H1 (cell line): ENCODE results near the gene EFCAB10. TPM values are rescaled to one million over a fixed set of nuclear protein-coding genes. Genes with fewer than 3 reads are reported as not detected.

Source experiments
- CTCF ChIA-PET: fragments of 300-600 bp; sonication (Branson Sonifier 250); formaldehyde crosslinking; loops from one replicate; lab custom pipeline; 2021; ENCODE audit not compliant: partially characterized antibody; lab: Charles Lee
- POLR2A ChIA-PET: fragments of 300-600 bp; sonication (Branson Sonifier 250); formaldehyde crosslinking; loops from one replicate; lab custom pipeline; 2021; ENCODE audit warnings: inconsistent platforms; ENCODE audit not compliant: partially characterized antibody; lab: Charles Lee
- DNase-seq, 2 experiments: peaks; one replicate each; pipeline versions ENCODE4 v3.0.0 to v3.0.0-alpha.2; 2010 to 2022; ENCODE audit warnings: low spot score in 2 of 2, low read depth in 1 of 2, mixed read lengths in 1 of 2
- FAIRE-seq: peaks from 2 replicates; lab custom pipeline; 2011; peaks lifted over from hg19 to GRCh38; lab: Jason Lieb, UNC
- H2AFZ ChIP-seq: 2 replicates; pipeline ENCODE4 v1.8.1; 2012; ENCODE audit warnings: low read length, inconsistent platforms
- H2AK5ac ChIP-seq: 2 replicates; pipeline ENCODE4 v1.6.1; 2013; ENCODE audit warnings: low read depth, low read length
- H2BK120ac ChIP-seq: replicated peaks from 2 replicates; pipeline ENCODE3; 2013; ENCODE audit warnings: low read depth, low read length, inconsistent platforms
- H2BK12ac ChIP-seq: 2 replicates; pipeline ENCODE4 v1.6.1; 2013; ENCODE audit warnings: low read depth, low read length
- H2BK15ac ChIP-seq: 2 replicates; pipeline ENCODE4 v1.6.1; 2013; ENCODE audit warnings: low read length
- H2BK20ac ChIP-seq: 2 replicates; pipeline ENCODE4 v1.6.1; 2013; ENCODE audit warnings: low read length
- H2BK5ac ChIP-seq: 2 replicates; pipeline ENCODE4 v1.6.1; 2013; ENCODE audit warnings: low read depth, low read length
- H3K14ac ChIP-seq: 2 replicates; pipeline ENCODE4 v1.6.1; 2013; ENCODE audit warnings: inconsistent platforms; ENCODE audit not compliant: insufficient read length
- H3K18ac ChIP-seq: 2 replicates; pipeline ENCODE4 v1.6.1; 2013; ENCODE audit warnings: low read length; ENCODE audit errors: extremely low read depth
- H3K23ac ChIP-seq: 2 replicates; pipeline ENCODE4 v1.6.1; 2013; ENCODE audit warnings: inconsistent platforms; ENCODE audit not compliant: insufficient read length
- H3K23me2 ChIP-seq: 2 replicates; pipeline ENCODE4 v1.6.1; 2013; ENCODE audit warnings: low read depth, low read length
- H3K27ac ChIP-seq: 2 replicates; pipeline ENCODE4 v1.6.1; 2011; ENCODE audit warnings: low read depth, low read length, inconsistent platforms
- H3K27me3 ChIP-seq, 4 experiments: replicated peaks in 1 of 4; 1 replicate in 1 of 4; 2 replicates in 3 of 4; pipeline versions ENCODE4 v1.6.1 to v1.8.1; 2011 to 2013; ENCODE audit warnings: low read length in 3 of 4, mild to moderate bottlenecking in 3 of 4, inconsistent platforms in 2 of 4, mixed read lengths in 2 of 4, moderate library complexity in 1 of 4; ENCODE audit not compliant: control insufficient read depth in 3 of 4, insufficient read depth in 3 of 4; ENCODE audit errors: extremely low read depth in 1 of 4
- H3K36me3 ChIP-seq, 4 experiments: 2 replicates each; pipeline versions ENCODE4 v1.6.1 to v1.8.1; 2011 to 2013; ENCODE audit warnings: mild to moderate bottlenecking in 4 of 4, low read length in 3 of 4, moderate library complexity in 2 of 4, control low read depth in 1 of 4, inconsistent platforms in 1 of 4; ENCODE audit not compliant: insufficient read depth in 4 of 4, control insufficient read depth in 2 of 4
- H3K4ac ChIP-seq: replicated peaks from 2 replicates; pipeline ENCODE3; 2013; ENCODE audit warnings: low read length, low read depth, mixed read lengths, inconsistent platforms; ENCODE audit not compliant: insufficient read length
- H3K4me1 ChIP-seq, 4 experiments: replicated peaks in 1 of 4; 1 replicate in 1 of 4; 2 replicates in 3 of 4; pipeline versions ENCODE4 v1.6.1 to v1.8.1; 2011 to 2013; ENCODE audit warnings: low read length in 3 of 4, inconsistent platforms in 2 of 4, mixed read lengths in 1 of 4; ENCODE audit not compliant: insufficient read depth in 4 of 4, control insufficient read depth in 3 of 4
- H3K4me2 ChIP-seq, 2 experiments: 2 replicates each; pipeline versions ENCODE4 v1.6.1 to v1.8.1; 2011 to 2013; ENCODE audit warnings: low read depth in 2 of 2, low read length in 2 of 2, control low read depth in 1 of 2, inconsistent platforms in 1 of 2, mild to moderate bottlenecking in 1 of 2; ENCODE audit not compliant: insufficient read depth in 1 of 2
- H3K4me3 ChIP-seq, 4 experiments: fragments of 200-600, 300-600 bp in 1 of 4; sonication (generic), shearing (Covaris generic), sonication (Bioruptor Twin) in 1 of 4; 2 replicates each; pipeline versions ENCODE4 v1.5.1 to v1.8.1; 2011 to 2016; ENCODE audit warnings: low read length in 4 of 4, low read depth in 3 of 4, control low read depth in 2 of 4, inconsistent platforms in 2 of 4, mild to moderate bottlenecking in 2 of 4, mixed read lengths in 1 of 4, moderate library complexity in 1 of 4; ENCODE audit not compliant: insufficient read depth in 2 of 4; ENCODE audit errors: extremely low read depth in 1 of 4
- H3K56ac ChIP-seq: replicated peaks from 2 replicates; pipeline ENCODE3; 2013; ENCODE audit warnings: low read depth, mild to moderate bottlenecking, mixed read lengths, low read length, inconsistent platforms; ENCODE audit not compliant: insufficient read length
- H3K79me1 ChIP-seq: 2 replicates; pipeline ENCODE4 v1.6.1; 2013; ENCODE audit warnings: low read depth, low read length, control low read depth
- H3K79me2 ChIP-seq, 2 experiments: 2 replicates each; pipeline versions ENCODE4 v1.6.1 to v1.8.1; 2012 to 2013; ENCODE audit warnings: low read length in 2 of 2, mild to moderate bottlenecking in 2 of 2, inconsistent platforms in 1 of 2; ENCODE audit not compliant: insufficient read depth in 2 of 2, control insufficient read depth in 1 of 2
- H3K9ac ChIP-seq, 4 experiments: replicated peaks in 1 of 4; 1 replicate in 1 of 4; 2 replicates in 3 of 4; pipeline versions ENCODE4 v1.6.1 to v1.8.1; 2011 to 2013; ENCODE audit warnings: low read depth in 3 of 4, low read length in 3 of 4, control low read depth in 2 of 4, mild to moderate bottlenecking in 2 of 4, moderate library complexity in 2 of 4, inconsistent platforms in 1 of 4; ENCODE audit errors: extremely low read depth in 1 of 4
- H3K9me3 ChIP-seq, 2 experiments: 2 replicates each; pipeline versions ENCODE4 v1.6.1 to v1.8.1; 2012 to 2013; ENCODE audit warnings: mild to moderate bottlenecking in 2 of 2, moderate library complexity in 2 of 2, control low read depth in 1 of 2, inconsistent platforms in 1 of 2, low read depth in 1 of 2, low read length in 1 of 2, mixed read lengths in 1 of 2; ENCODE audit not compliant: insufficient read depth in 2 of 2
- H4K20me1 ChIP-seq, 2 experiments: replicated peaks in 1 of 2; 2 replicates each; pipeline versions ENCODE3 to v1.8.1; 2011 to 2013; ENCODE audit warnings: inconsistent platforms in 2 of 2, low read length in 2 of 2, mild to moderate bottlenecking in 1 of 2; ENCODE audit not compliant: insufficient read depth in 2 of 2, control insufficient read depth in 1 of 2
- H4K5ac ChIP-seq: 2 replicates; pipeline ENCODE4 v1.6.1; 2013; ENCODE audit warnings: low read length, low read depth, mixed read lengths, inconsistent platforms; ENCODE audit not compliant: insufficient read length
- H4K8ac ChIP-seq: 2 replicates; pipeline ENCODE4 v1.8.0; 2013; ENCODE audit warnings: mild to moderate bottlenecking, moderate library complexity, low read length, inconsistent platforms; ENCODE audit not compliant: insufficient read depth; ENCODE audit errors: extremely low read depth
- H4K91ac ChIP-seq: replicated peaks from 2 replicates; pipeline ENCODE3; 2013; ENCODE audit warnings: low read length, mixed read lengths, inconsistent platforms; ENCODE audit not compliant: insufficient read length
- CHD2 ChIP-seq: IDR thresholded peaks from 2 replicates; pipeline ENCODE4 v1.6.1; 2012; ENCODE audit warnings: low read length, improper control_type of control experiment
- NANOG ChIP-seq: IDR thresholded peaks from 2 replicates; pipeline ENCODE4 v1.6.1; 2011; ENCODE audit warnings: low read length, low read depth, mild to moderate bottlenecking, inconsistent platforms; ENCODE audit not compliant: insufficient read depth, poor library complexity, severe bottlenecking
- WGBS, 2 experiments: shearing (Covaris generic) in 1 of 2; methylation state at CpG; one replicate each; pipeline versions ENCODE4 v1.1.6 to v1.1.7; 2013 to 2015; ENCODE audit warnings: low lambda C conversion rate in 2 of 2, mixed read lengths in 2 of 2, inconsistent platforms in 1 of 2, low coverage in 1 of 2, missing lambda C conversion rate in 1 of 2; ENCODE audit not compliant: insufficient replicate concordance in 2 of 2, insufficient coverage in 1 of 2, insufficient read length in 1 of 2; ENCODE audit errors: extremely low coverage in 1 of 2, missing lambda C conversion rate in 1 of 2; 5-methylcytosine and 5-hydroxymethylcytosine counted together
- polyA plus RNA-seq, 7 experiments: library from polyadenylated mRNA; depleted of rRNA in 3 of 7; stranded (reverse) in 5 of 7; unstranded in 2 of 7; fragments of >200 nt in 5 of 7; fragments of 200-250 nt in 2 of 7; gene quantifications; 1 replicate in 5 of 7; 2 replicates in 1 of 7; 4 replicates in 1 of 7; pipeline versions ENCODE4 v1.2.1 to v1.2.3, GENCODE V29; 2011 to 2013; ENCODE audit warnings: missing spikeins in 2 of 7, mixed read lengths in 2 of 7
- total RNA-seq: library from RNA; stranded (reverse); fragmentation: NEBNext Ultra II Directional; extraction: Animal tissue kit (Norgen Biotek cat#: 25700); gene quantifications from 2 replicates; pipeline ENCODE4 v1.2.1, GENCODE V29; 2021

Gene EFCAB10
- total and polyA plus RNA-seq, 2 of the 8 experiments (the other 6 are each of a cell fraction or from before 2014, with no cell fraction given) = 0.80 to 3.1 TPM

GRCh38 chr7:105596866-105597265 lies 15.6 kb upstream of the EFCAB10 start:
- Histone ChIP-seq H3K9ac (no peak overlapping the region), H3K36me3 (no peaks in the 10 kb centered on the region), H3K56ac (no peak overlapping the region), H3K4me1 (peaks cover 0 to 14% (median 6%) of the 10 kb centered on the region in 4 experiments; a peak in 4 of 7 replicates), H4K20me1 (no peaks in the 10 kb centered on the region), H3K23me2 (no peaks in the 10 kb centered on the region), H4K5ac (no peak overlapping the region), H2BK20ac (no peak overlapping the region), H3K23ac (no peak overlapping the region), H3K4ac (no peak overlapping the region), H2BK120ac (no peak overlapping the region), H2BK5ac (no peak overlapping the region), H3K4me2 (peak overlapping the region; percentile 7 to 40; a peak in 2 of 4 replicates), H2AK5ac (no peak overlapping the region), H3K18ac (no peak overlapping the region), H3K4me3 (peak overlapping the region in 1 of 4 experiments; percentile 24; a peak in 1 of 8 replicates), H2BK12ac (no peak overlapping the region), H3K79me1 (no peaks in the 10 kb centered on the region), H3K14ac (no peak overlapping the region), H2BK15ac (no peak overlapping the region), H4K91ac (no peak overlapping the region), H4K8ac (no peak overlapping the region), H3K9me3 (no peaks in the 10 kb centered on the region), H3K27me3 (no peaks in the 10 kb centered on the region), H3K79me2 (no peaks in the 10 kb centered on the region), H2AFZ (no peak overlapping the region), H3K27ac (no peak overlapping the region)
- WGBS, 2 experiments = 46% methylated on average over 4 of the region's 4 CpGs; no CpG with 5 or more reads in 1 of the 2 experiments
- ChIA-PET CTCF (interaction anchor here (0.6 to 1.3 kb wide), 3 partner anchors 16 to 195 kb away, joined by 3 to 4 read pairs (median 3); partner anchors contain the start of gene EFCAB10), POLR2A (interaction anchor here (1.7 kb wide), 1 partner anchor 12 kb away, joined by 4 read pairs; no protein-coding TSS in a partner anchor)
- DNase-seq (peak in 1 of 2 experiments; percentile 39), FAIRE-seq (no peak)
- no peak for TF ChIP-seq CHD2
- peak; percentile 56 for TF ChIP-seq NANOG
